Left lung (tissue), 10 donors: ENCODE data around the gene ZNF185. TPM values are rescaled to one million over a fixed set of nuclear protein-coding genes. Genes with fewer than 3 reads are reported as not detected.
"Not testable (repeated sequence)": the region's sequence is repeated elsewhere in the genome, so short reads cannot be mapped to it uniquely, and the experiment has no call there.

ENCODE experiments used
- ATAC-seq: fragments of 200-7000 bp; cut with Tn5 transposase; one replicate; pipeline ENCODE4 v1.9.1; 2020; ENCODE audit warnings: moderate library complexity
- DNase-seq, 4 donors: peaks; one replicate each; pipeline ENCODE4 v3.0.0-alpha.2; 2013 to 2020
- H3K27ac ChIP-seq, 2 donors: fragments of 200-600 bp; sonication (generic) in 1 of 2; one replicate each; pipeline versions ENCODE4 v1.5.0 to v1.8.0; 2020 to 2021
- H3K27me3 ChIP-seq, 2 donors: fragments of 200-600 bp; sonication (generic) in 1 of 2; one replicate each; pipeline versions ENCODE4 v1.5.0 to v1.8.0; 2020 to 2021
- H3K36me3 ChIP-seq, 2 donors: fragments of 200-600 bp; sonication (generic) in 1 of 2; one replicate each; pipeline versions ENCODE4 v1.5.0 to v1.8.0; 2020 to 2021
- H3K4me1 ChIP-seq, 2 donors: fragments of 200-600 bp; one replicate each; pipeline ENCODE4 v1.8.0; 2021
- H3K4me3 ChIP-seq, 2 donors: fragments of 200-600 bp; sonication (generic) in 1 of 2; one replicate each; pipeline versions ENCODE4 v1.5.0 to v1.8.0; 2020 to 2021; ENCODE audit warnings: mild to moderate bottlenecking in 1 of 2
- H3K9me3 ChIP-seq, 2 donors: fragments of 200-600 bp; sonication (generic) in 1 of 2; one replicate each; pipeline versions ENCODE4 v1.5.0 to v1.8.0; 2020 to 2021
- CTCF ChIP-seq, 2 donors: fragments of 200-600 bp; sonication (generic) in 1 of 2; IDR thresholded peaks; one replicate each; pipeline versions ENCODE4 v1.5.0 to v1.8.0; 2021; ENCODE audit warnings: antibody characterized with exemption in 2 of 2
- intact Hi-C, 2 donors: fragments of 100-400 bp; cut with DNase I; formaldehyde crosslinking; loops; one replicate each; pipeline versions ENCODE4 v1.11.2 to v1.14.2; 2022
- polyA plus RNA-seq, 6 donors: library from polyadenylated mRNA; unstranded; fragments of 120-200 nt; gene quantifications; one replicate each; pipeline ENCODE4 v1.2.1, GENCODE V29; 2013; ENCODE audit not compliant: insufficient read length in 6 of 6
- total RNA-seq, 2 donors: library from RNA; stranded (reverse); fragmentation: NEBNext Ultra II Directional; extraction: Animal tissue kit (Norgen Biotek cat#: 25700); gene quantifications; one replicate each; pipeline ENCODE4 v1.2.1, GENCODE V29; 2021
- donor health status: DM: no; HTN: yes; CAD: no.
- donor health status: DM: no; HTN: no; CAD: no.

ZNF185 gene
- total and polyA plus RNA-seq, 8 donors, result 11.5 to 26.2 (median 20.0) TPM

GRCh38 chrX:152908486-152908885 lies 10.6 kb downstream of the ZNF185 start:
- DNase-seq, result no peak
- no peak overlapping the region for H3K4me3 ChIP-seq
- ATAC-seq, result no peak
- no peaks in the 10 kb centered on the region for H3K4me1 ChIP-seq
- H3K27ac ChIP-seq, result no peak overlapping the region
- H3K27me3 ChIP-seq, result no peaks in the 10 kb centered on the region
- intact Hi-C loops, result no loop called here
- no peak for TF ChIP-seq CTCF (IDR thresholded peaks at IDR 0.05)
- H3K36me3 ChIP-seq, result no peaks in the 10 kb centered on the region
- no peaks in the 10 kb centered on the region for H3K9me3 ChIP-seq

- H3K36me3 ChIP-seq, intact Hi-C loops, H3K27ac ChIP-seq, H3K9me3 ChIP-seq, H3K4me1 ChIP-seq, ATAC-seq, H3K27me3 ChIP-seq, DNase-seq, H3K4me3 ChIP-seq: not testable (repeated sequence)
Measured at GRCh38 chrX:152910018-152910417, 12.2 kb downstream of the ZNF185 start.

- Histone ChIP-seq H3K36me3 (no peaks in the 10 kb centered on the region), H3K27me3 (no peaks in the 10 kb centered on the region), H3K4me1 (no peaks in the 10 kb centered on the region), H3K9me3 (no peaks in the 10 kb centered on the region), H3K4me3 (no peak overlapping the region), H3K27ac (no peak overlapping the region)
- no peak for TF ChIP-seq CTCF (IDR thresholded peaks at IDR 0.05)
- ATAC-seq, result no peak
- intact Hi-C loops, result no loop called here
- DNase-seq, result no peak
Measured at GRCh38 chrX:152912106-152912505, 14.2 kb downstream of the ZNF185 start.

- Histone ChIP-seq H3K4me3 (no peak overlapping the region), H3K4me1 (no peaks in the 10 kb centered on the region), H3K27me3 (no peaks in the 10 kb centered on the region), H3K36me3 (no peaks in the 10 kb centered on the region), H3K27ac (no peak overlapping the region), H3K9me3 (no peaks in the 10 kb centered on the region)
- intact Hi-C loops, result no loop called here
- TF ChIP-seq CTCF (IDR thresholded peaks at IDR 0.05), result no peak
- no peak for ATAC-seq
- no peak for DNase-seq
Measured at GRCh38 chrX:152912641-152913040, 14.8 kb downstream of the ZNF185 start.

GRCh38 chrX:152913346-152913745 lies 15.5 kb downstream of the ZNF185 start:
- ATAC-seq (no peak), DNase-seq (no peak)
- Histone ChIP-seq H3K4me1 (no peaks in the 10 kb centered on the region), H3K4me3 (no peak overlapping the region), H3K9me3 (no peaks in the 10 kb centered on the region), H3K36me3 (no peaks in the 10 kb centered on the region), H3K27me3 (no peaks in the 10 kb centered on the region), H3K27ac (no peak overlapping the region)
- intact Hi-C loops, result no loop called here
- no peak for TF ChIP-seq CTCF (IDR thresholded peaks at IDR 0.05)

GRCh38 chrX:152913910-152914309 lies 16.0 kb downstream of the ZNF185 start:
- no peaks in the 10 kb centered on the region for H3K27me3 ChIP-seq
- H3K36me3 ChIP-seq, result no peaks in the 10 kb centered on the region
- TF ChIP-seq CTCF (IDR thresholded peaks at IDR 0.05), result no peak
- DNase-seq (no peak), ATAC-seq (no peak)
- intact Hi-C loops, result no loop called here
- H3K27ac ChIP-seq, result no peak overlapping the region
- H3K4me1 ChIP-seq, result no peaks in the 10 kb centered on the region
- no peak overlapping the region for H3K4me3 ChIP-seq
- H3K9me3 ChIP-seq, result no peaks in the 10 kb centered on the region
